K562 (cell line): ENCODE data around the gene RPL19. TPM values are rescaled to one million over a fixed set of nuclear protein-coding genes. Genes with fewer than 3 reads are reported as not detected.

Experiments used
- ARID2 ChIP-seq: fragments of 450-650 bp; IDR thresholded peaks from 2 replicates; pipeline ENCODE4 v1.6.1; 2017; ENCODE audit warnings: antibody characterized with exemption, mild to moderate bottlenecking
- BHLHE40 ChIP-seq: IDR thresholded peaks from 2 replicates; pipeline ENCODE4 v1.6.1; 2011; ENCODE audit warnings: low read length, improper control_type of control experiment
- CTCF ChIP-seq, 3 experiments: IDR thresholded peaks in 2 of 3; conservative IDR thresholded peaks in 1 of 3; 2 replicates each; pipeline ENCODE4 v1.5.1; 2011 to 2012; ENCODE audit warnings: low read length in 3 of 3, mild to moderate bottlenecking in 3 of 3, control low read depth in 2 of 3, improper control_type of control experiment in 1 of 3, inconsistent platforms in 1 of 3, low read depth in 1 of 3, mixed read lengths in 1 of 3, moderate library complexity in 1 of 3; ENCODE audit not compliant: insufficient read depth in 2 of 3
- GABPB2 ChIP-seq: fragments of 250-450 bp; sonication (Bioruptor Pico); conservative IDR thresholded peaks from 2 replicates; pipeline ENCODE4 v1.5.1; 2021; ENCODE audit warnings: mild to moderate bottlenecking
- NR2C2 ChIP-seq, 2 experiments: fragments of 200-800 bp in 1 of 2; sonication (Bioruptor generic) in 1 of 2; sonication (generic) in 1 of 2; formaldehyde crosslinking in 1 of 2; IDR thresholded peaks; 2 replicates each; pipeline versions ENCODE4 v1.6.1 to v1.8.0; 2016 to 2022; ENCODE audit warnings: mild to moderate bottlenecking in 1 of 2, missing compliant biosample characterization in 1 of 2, missing genetic modification characterization in 1 of 2, missing genetic modification reagents in 1 of 2
- PBX2 ChIP-seq, 2 experiments: IDR thresholded peaks in 1 of 2; conservative IDR thresholded peaks in 1 of 2; 2 replicates each; pipeline ENCODE4 v1.6.1; 2016; ENCODE audit warnings: low read depth in 2 of 2, mild to moderate bottlenecking in 1 of 2, missing compliant biosample characterization in 1 of 2, missing genetic modification characterization in 1 of 2, moderate library complexity in 1 of 2
- PRMT5 ChIP-seq: sonication (generic); formaldehyde crosslinking; IDR thresholded peaks from 2 replicates; pipeline ENCODE4 v1.5.0; 2020; ENCODE audit warnings: missing genetic modification reagents
- REST ChIP-seq, 2 experiments: fragments of 450-650 bp; formaldehyde crosslinking in 1 of 2; IDR thresholded peaks; 2 replicates each; pipeline versions ENCODE4 v1.4.0 to v1.6.1; 2014 to 2020; ENCODE audit warnings: mild to moderate bottlenecking in 2 of 2, borderline replicate concordance in 1 of 2, low read depth in 1 of 2
- XRCC5 ChIP-seq: fragments of 200-400 bp; formaldehyde crosslinking; IDR thresholded peaks from 2 replicates; pipeline ENCODE4 v1.6.1; 2017; ENCODE audit warnings: low read depth, mild to moderate bottlenecking, low read length
- ZBTB8A ChIP-seq: fragments of 450-650 bp; IDR thresholded peaks from 2 replicates; pipeline ENCODE4 v1.6.1; 2018; ENCODE audit warnings: mild to moderate bottlenecking, moderate library complexity; ENCODE audit not compliant: partially characterized antibody
- polyA plus RNA-seq, 8 experiments: library from polyadenylated mRNA; depleted of rRNA in 4 of 8; stranded (reverse) in 5 of 8; unstranded in 3 of 8; fragments of >200 nt; fragmentation: Nextera tagmentation in 2 of 8; fragmentation: Illumina TruSeq in 1 of 8; extraction: Ambion mirVana in 2 of 8; extraction: Trizol in 1 of 8; gene quantifications; 2 replicates each; pipeline versions ENCODE4 v1.2.1 to v1.2.3, GENCODE V29; 2011 to 2014; ENCODE audit warnings: inconsistent platforms in 1 of 8, missing spikeins in 1 of 8
- total RNA-seq, 7 experiments: library from RNA; depleted of rRNA in 6 of 7; stranded (reverse); fragments of >200 nt in 6 of 7; fragmentation: Illumina TruSeq in 2 of 7; extraction: Trizol in 2 of 7; gene quantifications; 2 replicates each; pipeline versions ENCODE4 v1.2.1 to v1.2.3, GENCODE V29; 2011 to 2021; ENCODE audit warnings: low replicate concordance in 1 of 7
- TF ChIP-seq, protein P1 (sequence below): fragments of 450-650 bp; IDR thresholded peaks from 2 replicates; pipeline ENCODE4 v1.6.1; 2017; ENCODE audit warnings: antibody characterized with exemption

Gene RPL19
- total and polyA plus RNA-seq, 9 of the 15 experiments (the other 6 are each of a cell fraction or from before 2014, with no cell fraction given) = 2,263 to 4,614 (median 3,727) TPM

DNA sequence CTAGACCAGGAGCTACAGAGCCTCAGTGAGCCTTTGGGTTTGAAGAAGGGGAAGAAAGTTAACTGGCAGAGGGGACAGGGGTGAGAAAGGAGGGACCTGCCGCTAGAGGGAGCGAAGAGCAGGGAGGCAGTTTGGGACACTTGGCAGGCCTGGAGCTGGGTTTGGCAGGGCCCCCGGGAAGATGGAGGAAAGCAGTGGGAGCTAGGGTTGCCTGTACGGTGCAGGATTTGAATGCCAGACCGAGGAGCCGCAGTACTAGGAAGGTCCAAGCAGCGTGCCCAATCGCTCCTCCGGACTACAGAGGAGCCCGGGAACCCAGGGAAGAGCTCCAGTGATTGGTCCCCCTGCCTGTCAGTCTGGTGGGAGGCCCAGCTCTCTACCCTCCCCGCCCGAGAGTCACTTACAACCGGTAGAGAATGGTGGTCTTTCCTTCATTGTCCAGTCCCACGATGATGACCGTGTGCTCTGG, 35.4 kb upstream of the RPL19 start (continued):
- TF ChIP-seq, protein P1, sequence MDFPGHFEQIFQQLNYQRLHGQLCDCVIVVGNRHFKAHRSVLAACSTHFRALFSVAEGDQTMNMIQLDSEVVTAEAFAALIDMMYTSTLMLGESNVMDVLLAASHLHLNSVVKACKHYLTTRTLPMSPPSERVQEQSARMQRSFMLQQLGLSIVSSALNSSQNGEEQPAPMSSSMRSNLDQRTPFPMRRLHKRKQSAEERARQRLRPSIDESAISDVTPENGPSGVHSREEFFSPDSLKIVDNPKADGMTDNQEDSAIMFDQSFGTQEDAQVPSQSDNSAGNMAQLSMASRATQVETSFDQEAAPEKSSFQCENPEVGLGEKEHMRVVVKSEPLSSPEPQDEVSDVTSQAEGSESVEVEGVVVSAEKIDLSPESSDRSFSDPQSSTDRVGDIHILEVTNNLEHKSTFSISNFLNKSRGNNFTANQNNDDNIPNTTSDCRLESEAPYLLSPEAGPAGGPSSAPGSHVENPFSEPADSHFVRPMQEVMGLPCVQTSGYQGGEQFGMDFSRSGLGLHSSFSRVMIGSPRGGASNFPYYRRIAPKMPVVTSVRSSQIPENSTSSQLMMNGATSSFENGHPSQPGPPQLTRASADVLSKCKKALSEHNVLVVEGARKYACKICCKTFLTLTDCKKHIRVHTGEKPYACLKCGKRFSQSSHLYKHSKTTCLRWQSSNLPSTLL = 0 out of 2 replicates have a peak, but pooled peaks have one; percentile 17
- no peak for TF ChIP-seq NR2C2 (CRISPR knock-in tag; IDR thresholded peaks at IDR 0.05)
- no peak for TF ChIP-seq NR2C2 (tag; IDR thresholded peaks at IDR 0.05)
- TF ChIP-seq PBX2 (CRISPR knock-in tag; IDR thresholded peaks at IDR 0.05; ENCODE audit: low read depth) = peak; percentile 62
- peak; percentile 83 for TF ChIP-seq PBX2 (tag; conservative IDR thresholded peaks at IDR 0.05; ENCODE audit: low read depth)
- TF ChIP-seq ZBTB8A = no peak
- TF ChIP-seq XRCC5 = peak; percentile 42; the same call in 1 of the 2 replicates
- TF ChIP-seq GABPB2 (CRISPR knock-in tag) = no peak
- TF ChIP-seq REST (IDR thresholded peaks at IDR 0.05; ENCODE audit: borderline replicate concordance) = peak; percentile 17; the same call in 1 of the 2 replicates
- no peak for TF ChIP-seq REST (CRISPR knock-in tag; IDR thresholded peaks at IDR 0.05; ENCODE audit: low read depth)
- TF ChIP-seq PRMT5 (CRISPR knock-in tag) = no peak
- TF ChIP-seq CTCF (IDR thresholded peaks at IDR 0.05 in 2 of 3, conservative IDR thresholded peaks at IDR 0.05 in 1 of 3; ENCODE audit: insufficient read depth in 2 of 3, low read depth in 1 of 3, low read length in 3 of 3) = peak; percentile 82 to 92 (median 83)
- TF ChIP-seq ARID2 = 0 out of 2 replicates have a peak, but pooled peaks have one; percentile 15
- TF ChIP-seq BHLHE40 = no peak
